IMR-90 (cell line): Measurements from ENCODE around the gene BTN1A1. TPM values are rescaled to one million over a fixed set of nuclear protein-coding genes. Genes with fewer than 3 reads are reported as not detected.

Experiments
- CHD1 ChIP-seq: IDR thresholded peaks from 2 replicates; pipeline ENCODE4 v1.6.1; 2012; ENCODE audit warnings: low read depth, low read length, improper control_type of control experiment
- polyA plus RNA-seq, 3 experiments: library from polyadenylated mRNA; depleted of rRNA; stranded (reverse); fragments of >200 nt; gene quantifications; 2 replicates each; pipeline ENCODE4 v1.2.3, GENCODE V29; 2012; ENCODE audit warnings: low replicate concordance in 1 of 3
- total RNA-seq: library from RNA; depleted of rRNA; stranded (reverse); fragments of >200 nt; gene quantifications from 2 replicates; pipeline ENCODE4 v1.2.3, GENCODE V29; 2012
- TF ChIP-seq, protein P1 (sequence below): conservative IDR thresholded peaks from 2 replicates; pipeline ENCODE4 v1.5.1; 2012; ENCODE audit warnings: mild to moderate bottlenecking, low read depth, low read length, improper control_type of control experiment

The BTN1A1 gene
- total and polyA plus RNA-seq, 2 of the 4 experiments (the other 2 are of a cell fraction): not detected

GRCh38 chr6:26537846-26538571 lies 37.9 kb downstream of the BTN1A1 start, which contains the start of gene HMGN4 (continued):
- TF ChIP-seq, protein P1, sequence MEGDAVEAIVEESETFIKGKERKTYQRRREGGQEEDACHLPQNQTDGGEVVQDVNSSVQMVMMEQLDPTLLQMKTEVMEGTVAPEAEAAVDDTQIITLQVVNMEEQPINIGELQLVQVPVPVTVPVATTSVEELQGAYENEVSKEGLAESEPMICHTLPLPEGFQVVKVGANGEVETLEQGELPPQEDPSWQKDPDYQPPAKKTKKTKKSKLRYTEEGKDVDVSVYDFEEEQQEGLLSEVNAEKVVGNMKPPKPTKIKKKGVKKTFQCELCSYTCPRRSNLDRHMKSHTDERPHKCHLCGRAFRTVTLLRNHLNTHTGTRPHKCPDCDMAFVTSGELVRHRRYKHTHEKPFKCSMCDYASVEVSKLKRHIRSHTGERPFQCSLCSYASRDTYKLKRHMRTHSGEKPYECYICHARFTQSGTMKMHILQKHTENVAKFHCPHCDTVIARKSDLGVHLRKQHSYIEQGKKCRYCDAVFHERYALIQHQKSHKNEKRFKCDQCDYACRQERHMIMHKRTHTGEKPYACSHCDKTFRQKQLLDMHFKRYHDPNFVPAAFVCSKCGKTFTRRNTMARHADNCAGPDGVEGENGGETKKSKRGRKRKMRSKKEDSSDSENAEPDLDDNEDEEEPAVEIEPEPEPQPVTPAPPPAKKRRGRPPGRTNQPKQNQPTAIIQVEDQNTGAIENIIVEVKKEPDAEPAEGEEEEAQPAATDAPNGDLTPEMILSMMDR: 0 out of 2 replicates have a peak, but pooled peaks have one; percentile 1
- 0 out of 2 replicates have a peak, but pooled peaks have one; percentile 18 for TF ChIP-seq CHD1
